ENCODE measurements around the gene SEMA3E.
A peak's percentile ranks its signal among the peaks of the same experiment; 100 is the strongest.
"Not testable (repeated sequence)": the region's sequence is repeated elsewhere in the genome, so short reads cannot be mapped to it uniquely, and the experiment has no call there.

Gene SEMA3E

GRCh38 chr7:83469076-83469475 is 179.9 kb downstream of the SEMA3E start:
- H3K9me3 Mint-ChIP-seq: no peaks in the 10 kb centered on the region
- H3K4me3 Mint-ChIP-seq: no peak overlapping the region
- no peak overlapping the region for H3K27ac Mint-ChIP-seq
- H3K4me1 Mint-ChIP-seq: no peaks in the 10 kb centered on the region
- DNase-seq: no peak
- H3K27me3 Mint-ChIP-seq (ENCODE audit: low read depth, poor library complexity): peaks cover 14% of the 10 kb centered on the region
- no peak for TF ChIP-seq CTCF (IDR thresholded peaks at IDR 0.05)
- H3K36me3 Mint-ChIP-seq (ENCODE audit: low read depth): no peaks in the 10 kb centered on the region

- Mint-ChIP-seq H3K4me1 (no peaks in the 10 kb centered on the region), H3K27me3 (ENCODE audit: low read depth, poor library complexity) (peaks cover 21% of the 10 kb centered on the region), H3K27ac (peak overlapping the region; percentile 61), H3K36me3 (ENCODE audit: low read depth) (no peaks in the 10 kb centered on the region), H3K9me3 (no peaks in the 10 kb centered on the region), H3K4me3 (no peak overlapping the region)
- peak; percentile 5 for DNase-seq
- no peak for TF ChIP-seq CTCF (IDR thresholded peaks at IDR 0.05)
These were observed 180.6 kb downstream of the SEMA3E start for GRCh38 chr7:83468251-83468739.

GRCh38 chr7:83467493-83467892 is 181.4 kb downstream of the SEMA3E start:
- TF ChIP-seq CTCF (IDR thresholded peaks at IDR 0.05): no peak
- Mint-ChIP-seq H3K4me1 (peaks cover under 1% of the 10 kb centered on the region), H3K27me3 (ENCODE audit: low read depth, poor library complexity) (peaks cover 26% of the 10 kb centered on the region), H3K4me3 (no peak overlapping the region), H3K36me3 (ENCODE audit: low read depth) (no peaks in the 10 kb centered on the region), H3K27ac (no peak overlapping the region), H3K9me3 (no peaks in the 10 kb centered on the region)
- no peak for DNase-seq

DNA sequence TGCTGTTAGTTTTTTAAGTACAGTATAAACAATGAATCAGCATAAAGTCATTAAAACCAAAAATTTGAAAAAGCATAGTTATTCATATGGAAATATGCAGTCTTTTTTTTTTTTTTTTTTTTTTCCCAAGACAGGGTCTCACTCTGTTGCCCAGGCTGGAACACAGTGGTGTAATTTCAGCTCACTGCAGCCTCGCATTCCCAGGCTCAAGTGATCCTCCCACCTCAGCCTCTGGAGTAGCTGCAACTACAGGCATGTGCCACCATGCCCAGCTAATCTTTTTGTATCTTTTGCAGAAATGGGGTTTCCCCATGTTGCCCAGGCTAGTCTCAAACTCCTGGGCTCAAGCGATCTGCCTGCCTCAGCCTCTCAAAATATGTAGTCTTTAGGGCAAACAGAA is 182.0 kb downstream of the SEMA3E start:
- DNase-seq: no peak
- Mint-ChIP-seq H3K27ac (no peak overlapping the region), H3K4me1 (peaks cover 4% of the 10 kb centered on the region), H3K9me3 (no peaks in the 10 kb centered on the region), H3K4me3 (no peak overlapping the region), H3K36me3 (ENCODE audit: low read depth) (no peaks in the 10 kb centered on the region), H3K27me3 (ENCODE audit: low read depth, poor library complexity) (peaks cover 32% of the 10 kb centered on the region)
- TF ChIP-seq CTCF (IDR thresholded peaks at IDR 0.05): no peak

DNA sequence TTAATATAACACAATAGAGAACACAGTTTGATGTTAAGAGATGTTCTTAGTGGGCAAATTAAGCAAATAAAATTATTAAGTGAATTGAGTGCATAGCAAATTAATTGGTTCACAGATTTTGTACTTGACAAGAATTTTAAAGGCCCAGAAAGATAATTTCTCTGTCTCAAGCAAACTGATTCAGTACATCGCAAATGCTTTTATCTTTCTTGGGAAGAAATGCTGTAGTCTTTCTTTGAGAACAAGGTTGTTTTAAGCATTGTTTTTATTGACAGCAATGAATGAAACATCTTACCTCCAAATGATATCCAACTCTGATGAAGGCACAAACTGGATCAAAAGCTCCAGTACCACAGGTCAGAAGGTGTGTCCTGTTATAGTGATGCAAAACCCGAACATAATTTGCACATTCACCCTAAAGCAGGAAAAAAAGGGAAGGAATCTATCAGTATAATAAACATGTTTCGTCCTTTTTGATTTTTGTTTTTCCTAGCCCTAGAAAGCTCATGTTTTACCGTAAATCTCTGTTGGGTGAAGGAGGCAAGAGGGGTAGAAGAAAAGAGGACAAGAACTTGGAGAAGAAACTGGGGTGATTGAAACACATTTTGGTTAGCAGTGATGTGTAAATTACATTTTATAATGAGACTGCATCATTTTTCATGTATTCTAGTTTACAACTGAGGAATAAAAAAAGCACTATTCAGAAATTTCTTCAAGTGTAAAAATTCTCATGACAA is 182.6 kb downstream of the SEMA3E start:
- Mint-ChIP-seq H3K36me3 (ENCODE audit: low read depth) (no peaks in the 10 kb centered on the region), H3K4me3 (no peak overlapping the region), H3K4me1 (peaks cover 4% of the 10 kb centered on the region), H3K27me3 (ENCODE audit: low read depth, poor library complexity) (peaks cover 38% of the 10 kb centered on the region), H3K27ac (no peak overlapping the region), H3K9me3 (no peaks in the 10 kb centered on the region)
- DNase-seq: no peak
- no peak for TF ChIP-seq CTCF (IDR thresholded peaks at IDR 0.05)

- DNase-seq: no peak
- H3K4me3 Mint-ChIP-seq: no peak overlapping the region
- no peaks in the 10 kb centered on the region for H3K9me3 Mint-ChIP-seq
These were observed 183.3 kb downstream of the SEMA3E start for GRCh38 chr7:83465643-83466042.

DNA sequence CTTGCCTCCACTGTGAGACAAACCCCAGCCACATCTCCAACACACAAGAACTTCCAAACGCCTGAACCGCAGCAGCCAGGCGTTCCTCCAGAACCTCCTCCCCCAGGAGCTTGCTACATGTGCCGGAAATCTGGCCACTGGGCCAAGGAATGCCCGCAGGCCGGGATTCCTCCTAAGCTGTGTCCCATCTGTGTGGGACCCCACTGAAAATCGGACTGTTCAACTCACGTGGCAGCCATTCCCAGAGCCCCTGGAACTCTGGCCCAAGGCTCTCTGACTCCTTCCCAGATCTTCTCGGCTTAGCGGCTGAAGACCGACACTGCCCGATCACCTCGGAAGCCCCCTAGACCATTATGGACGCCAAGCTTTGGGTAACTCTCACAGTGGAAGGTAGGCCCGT is 187.1 kb downstream of the SEMA3E start:
- H3K4me3 Mint-ChIP-seq; H3K9me3 Mint-ChIP-seq; DNase-seq; H3K27ac Mint-ChIP-seq; H3K36me3 Mint-ChIP-seq (ENCODE audit: low read depth): not testable (repeated sequence)
- peaks cover 26% of the 10 kb centered on the region for H3K4me1 Mint-ChIP-seq
- H3K27me3 Mint-ChIP-seq (ENCODE audit: low read depth, poor library complexity): peaks cover 63% of the 10 kb centered on the region

More at GRCh38 chr7:83465643-83466042, 183.3 kb downstream of the SEMA3E start:
- peaks cover 11% of the 10 kb centered on the region for H3K4me1 Mint-ChIP-seq
- H3K36me3 Mint-ChIP-seq (ENCODE audit: low read depth): no peaks in the 10 kb centered on the region
- no peak for TF ChIP-seq CTCF (IDR thresholded peaks at IDR 0.05)
- no peak overlapping the region for H3K27ac Mint-ChIP-seq
- peaks cover 45% of the 10 kb centered on the region for H3K27me3 Mint-ChIP-seq (ENCODE audit: low read depth, poor library complexity)

DNA sequence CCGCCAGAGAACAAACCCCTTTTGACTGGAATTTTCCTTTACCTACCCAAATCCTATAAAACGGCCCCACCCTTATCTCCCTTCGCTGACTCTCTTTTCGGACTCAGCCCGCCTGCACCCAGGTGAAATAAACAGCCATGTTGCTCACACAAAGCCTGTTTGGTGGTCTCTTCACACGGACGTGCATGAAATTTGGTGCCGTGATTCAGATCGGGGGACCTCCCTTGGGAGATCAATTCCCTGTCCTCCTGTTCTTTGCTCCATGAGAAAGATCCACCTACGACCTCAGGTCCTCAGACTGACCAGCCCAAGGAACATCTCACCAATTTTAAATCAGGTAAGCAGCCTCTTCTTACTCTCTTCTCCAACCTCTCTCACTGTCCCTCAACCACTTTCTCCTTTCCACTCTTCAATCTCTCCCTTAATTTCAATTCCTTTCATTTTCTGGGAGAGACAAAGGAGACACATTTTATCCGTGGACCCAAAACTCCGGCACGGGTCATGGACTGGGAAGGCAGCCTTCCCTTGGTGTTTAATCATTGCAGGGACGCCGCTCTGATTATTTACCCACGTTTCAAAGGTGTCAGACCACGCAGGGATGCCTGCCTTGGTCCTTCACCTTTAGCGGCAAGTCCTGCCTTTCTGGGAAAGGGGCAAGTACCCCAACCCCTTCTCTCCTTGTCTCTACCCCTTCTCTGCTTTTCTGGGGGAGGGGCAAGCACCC is 188.8 kb downstream of the SEMA3E start:
- H3K27ac Mint-ChIP-seq; H3K9me3 Mint-ChIP-seq; H3K36me3 Mint-ChIP-seq (ENCODE audit: low read depth); DNase-seq: not testable (repeated sequence)
- peaks cover 26% of the 10 kb centered on the region for H3K4me1 Mint-ChIP-seq
- peak overlapping the region; percentile 65 for H3K4me3 Mint-ChIP-seq
- H3K27me3 Mint-ChIP-seq (ENCODE audit: low read depth, poor library complexity): peaks cover 60% of the 10 kb centered on the region

Data from nephron progenitor cell (in vitro differentiated cells).